ENCODE results near the gene TRIM3. TPM values are rescaled to one million over a fixed set of nuclear protein-coding genes. Genes with fewer than 3 reads are reported as not detected.

Gene TRIM3
- total RNA-seq, 1 donor from 2014 or later = 18.4 TPM

- DNase-seq = no peak
These were observed 73.1 kb downstream of the TRIM3 start for GRCh38 chr11:6400431-6401345.

Other genes starting within 250 kb of the TRIM3 start
- gene FHIP1B, start 239.3 kb downstream of the TRIM3 start, total RNA-seq = 9.5 and 15.1 TPM in 2 replicates
- gene CNGA4, start 234.9 kb downstream of the TRIM3 start, total RNA-seq = 0.09 TPM in 1 of 2 replicates, not detected in the other
- not detected in 2 replicates for gene CCKBR, start 214.1 kb downstream of the TRIM3 start, total RNA-seq
- 201 and 220 TPM in 2 replicates for gene CAVIN3, start 153.4 kb downstream of the TRIM3 start, total RNA-seq
- gene SMPD1, start 83.5 kb downstream of the TRIM3 start, total RNA-seq = 25.2 and 27.6 TPM in 2 replicates
- 43.9 and 52.9 TPM in 2 replicates for gene APBB1, start 54.8 kb downstream of the TRIM3 start, total RNA-seq
- 0.19 and 0.51 TPM in 2 replicates for gene HPX, start 33.0 kb downstream of the TRIM3 start, total RNA-seq
- 46.6 and 47.0 TPM in 2 replicates for gene ARFIP2, start 7.4 kb upstream of the TRIM3 start, total RNA-seq
- gene TIMM10B, start 7.6 kb upstream of the TRIM3 start, total RNA-seq = 26.4 and 32.5 TPM in 2 replicates
- 2.6 and 5.1 TPM in 2 replicates for gene DNHD1, start 23.3 kb upstream of the TRIM3 start, total RNA-seq
- gene RRP8, start 129.7 kb upstream of the TRIM3 start, total RNA-seq = 15.1 and 16.0 TPM in 2 replicates
- gene ILK, start 129.8 kb upstream of the TRIM3 start, total RNA-seq = 163 and 202 TPM in 2 replicates
- gene TAF10, start 138.3 kb upstream of the TRIM3 start, total RNA-seq = 27.5 and 34.2 TPM in 2 replicates
- gene TPP1, start 145.5 kb upstream of the TRIM3 start, total RNA-seq = 137 and 197 TPM in 2 replicates
- 61.8 and 81.7 TPM in 2 replicates for gene DCHS1, start 181.9 kb upstream of the TRIM3 start, total RNA-seq
- 31.2 and 61.6 TPM in 2 replicates for gene MRPL17, start 209.4 kb upstream of the TRIM3 start, total RNA-seq

Data from dermis blood vessel endothelial cell (primary cell).